Measurements from ENCODE around the gene DUSP28.

DUSP28 gene

DNA sequence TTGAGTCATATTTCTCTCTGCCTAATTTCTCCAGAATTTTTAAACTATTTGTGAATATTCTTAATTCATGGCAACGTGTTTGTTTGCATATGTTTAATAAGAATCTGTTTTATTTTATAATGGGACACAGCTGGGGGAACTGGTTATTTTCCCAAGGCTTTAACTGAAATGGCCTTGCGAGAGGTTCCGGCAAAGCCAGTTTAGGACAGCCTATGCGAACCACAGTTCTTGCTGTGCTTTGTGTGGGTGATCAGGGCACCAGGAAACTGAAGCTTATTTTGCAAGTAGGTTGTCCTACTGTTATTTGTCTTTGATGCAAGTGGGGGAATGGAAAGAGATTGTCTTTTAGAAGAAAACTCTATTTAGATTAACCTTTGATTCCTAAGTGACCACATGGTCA is 8.9 kb upstream of the DUSP28 start:
- no peak overlapping the region for H3K27ac ChIP-seq
- TF ChIP-seq, protein P1, sequence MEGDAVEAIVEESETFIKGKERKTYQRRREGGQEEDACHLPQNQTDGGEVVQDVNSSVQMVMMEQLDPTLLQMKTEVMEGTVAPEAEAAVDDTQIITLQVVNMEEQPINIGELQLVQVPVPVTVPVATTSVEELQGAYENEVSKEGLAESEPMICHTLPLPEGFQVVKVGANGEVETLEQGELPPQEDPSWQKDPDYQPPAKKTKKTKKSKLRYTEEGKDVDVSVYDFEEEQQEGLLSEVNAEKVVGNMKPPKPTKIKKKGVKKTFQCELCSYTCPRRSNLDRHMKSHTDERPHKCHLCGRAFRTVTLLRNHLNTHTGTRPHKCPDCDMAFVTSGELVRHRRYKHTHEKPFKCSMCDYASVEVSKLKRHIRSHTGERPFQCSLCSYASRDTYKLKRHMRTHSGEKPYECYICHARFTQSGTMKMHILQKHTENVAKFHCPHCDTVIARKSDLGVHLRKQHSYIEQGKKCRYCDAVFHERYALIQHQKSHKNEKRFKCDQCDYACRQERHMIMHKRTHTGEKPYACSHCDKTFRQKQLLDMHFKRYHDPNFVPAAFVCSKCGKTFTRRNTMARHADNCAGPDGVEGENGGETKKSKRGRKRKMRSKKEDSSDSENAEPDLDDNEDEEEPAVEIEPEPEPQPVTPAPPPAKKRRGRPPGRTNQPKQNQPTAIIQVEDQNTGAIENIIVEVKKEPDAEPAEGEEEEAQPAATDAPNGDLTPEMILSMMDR (conservative IDR thresholded peaks at IDR 0.05): no peak

DNA sequence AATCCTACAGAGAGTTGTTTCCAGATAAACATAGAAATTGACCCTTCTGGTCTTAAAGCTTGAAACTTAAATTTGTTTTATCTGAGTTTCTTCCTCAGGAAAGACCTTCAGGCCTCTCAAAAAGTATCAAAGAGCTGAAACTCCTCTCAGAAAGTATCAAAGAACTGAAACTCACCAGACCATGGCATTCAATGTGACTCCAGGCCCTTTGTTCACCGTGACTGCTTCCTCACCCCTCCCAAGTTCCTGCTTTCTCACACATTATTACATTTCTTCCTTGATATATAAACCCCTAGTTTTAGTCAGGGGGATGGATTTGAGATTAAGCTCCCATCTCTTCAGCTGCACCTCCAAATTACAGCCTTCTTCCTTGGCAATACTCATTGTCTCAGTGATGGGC is 8.3 kb upstream of the DUSP28 start:
- no peak overlapping the region for H3K27ac ChIP-seq
- TF ChIP-seq, protein P1 (conservative IDR thresholded peaks at IDR 0.05): no peak

DNA sequence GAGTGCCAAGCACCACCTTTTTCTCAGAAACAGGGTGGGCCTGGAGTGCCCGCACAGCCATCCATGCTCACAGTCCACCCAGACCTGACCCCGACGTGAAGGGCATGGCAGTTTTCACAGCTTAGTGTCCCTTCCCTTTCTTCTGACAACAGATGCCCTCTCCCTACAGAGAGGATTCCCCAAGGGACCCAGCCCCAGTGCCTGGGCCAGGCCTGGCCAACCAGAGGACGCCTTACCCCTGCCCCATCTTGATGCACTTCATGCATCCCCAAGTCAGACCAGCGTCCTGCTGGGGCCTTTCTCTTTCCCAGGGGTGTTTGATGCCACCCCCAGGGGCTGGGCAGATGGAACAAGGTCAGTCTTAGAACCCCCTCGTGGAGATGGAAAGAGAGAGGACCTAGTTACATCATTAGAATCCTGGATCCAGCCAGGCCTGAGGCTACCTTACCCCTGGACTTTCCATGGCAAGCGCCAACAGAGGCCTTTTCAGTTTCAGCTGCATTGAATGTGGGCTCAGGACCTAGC is 6.1 kb upstream of the DUSP28 start:
- H3K27ac ChIP-seq: no peak overlapping the region
- TF ChIP-seq, protein P1 (conservative IDR thresholded peaks at IDR 0.05): no peak

DNA sequence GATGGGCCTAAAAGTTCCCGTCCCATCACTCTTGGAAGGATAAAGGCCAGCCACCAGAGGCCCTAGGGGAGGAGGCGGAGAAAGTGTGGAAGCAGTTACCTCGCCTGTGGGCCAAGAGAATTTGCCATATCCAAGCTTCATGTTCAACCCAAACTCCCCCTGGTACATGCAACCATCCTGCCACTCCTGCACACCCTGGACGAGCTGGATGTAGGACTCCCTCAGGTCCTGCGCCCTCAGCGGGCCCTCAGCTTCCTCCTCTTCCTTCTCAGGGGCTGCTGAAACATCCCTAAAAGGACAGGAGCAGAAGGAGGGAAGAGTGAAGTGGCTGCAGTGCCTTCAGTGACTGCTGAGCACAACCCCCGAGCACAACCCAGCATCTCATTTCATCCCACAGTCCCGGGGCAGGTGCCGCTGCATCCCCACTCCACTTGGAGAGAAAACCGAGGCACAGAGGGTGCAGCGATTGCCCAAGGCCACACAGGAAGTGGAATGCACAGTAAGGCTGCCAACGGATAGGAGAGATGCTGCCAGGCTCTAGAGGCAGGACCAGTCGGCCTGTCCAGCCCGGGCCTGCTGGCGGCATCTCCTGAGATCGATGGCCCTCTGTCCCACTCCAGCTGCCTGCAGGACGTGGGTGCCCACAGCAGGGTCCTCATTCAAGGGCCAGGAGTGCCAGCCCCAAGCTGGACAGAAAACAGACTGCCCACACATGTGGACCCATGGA is 5.2 kb upstream of the DUSP28 start:
- TF ChIP-seq, protein P1 (conservative IDR thresholded peaks at IDR 0.05): no peak
- no peak overlapping the region for H3K27ac ChIP-seq

DNA sequence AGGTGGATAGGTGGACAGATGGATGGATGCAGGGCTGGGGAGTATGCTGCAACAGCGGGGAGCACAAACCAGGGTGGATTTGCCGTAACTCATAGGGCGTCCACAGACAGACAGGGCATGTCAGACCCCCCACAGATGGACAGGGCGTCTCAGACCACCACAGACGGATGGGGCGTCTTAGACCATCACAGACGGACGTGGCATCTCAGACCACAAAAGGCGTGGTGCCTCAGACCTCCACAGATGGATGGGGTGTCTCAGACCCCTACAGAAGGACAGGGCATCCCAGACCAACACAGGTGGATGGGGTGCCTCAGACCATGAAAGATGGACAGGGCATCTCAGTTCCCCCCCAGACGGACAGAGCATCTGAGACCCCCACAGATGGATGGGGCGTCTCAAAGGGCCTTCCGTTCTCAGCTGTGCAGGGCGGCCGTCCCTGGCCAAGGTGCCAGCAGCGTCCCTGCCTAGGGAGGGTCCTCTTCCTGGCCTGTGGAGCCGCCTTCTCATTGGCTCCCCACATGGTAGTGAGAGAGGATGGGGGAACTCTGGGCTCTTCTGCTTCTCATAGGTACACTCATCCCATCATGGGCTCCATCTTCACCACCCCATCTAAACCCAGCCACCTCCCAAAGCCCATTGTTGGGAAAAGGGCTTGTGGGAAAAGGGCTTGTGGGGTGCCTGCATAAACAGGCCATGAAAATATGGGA is 4.5 kb upstream of the DUSP28 start:
- TF ChIP-seq, protein P1 (conservative IDR thresholded peaks at IDR 0.05): no peak
- H3K27ac ChIP-seq: no peak overlapping the region

DNA sequence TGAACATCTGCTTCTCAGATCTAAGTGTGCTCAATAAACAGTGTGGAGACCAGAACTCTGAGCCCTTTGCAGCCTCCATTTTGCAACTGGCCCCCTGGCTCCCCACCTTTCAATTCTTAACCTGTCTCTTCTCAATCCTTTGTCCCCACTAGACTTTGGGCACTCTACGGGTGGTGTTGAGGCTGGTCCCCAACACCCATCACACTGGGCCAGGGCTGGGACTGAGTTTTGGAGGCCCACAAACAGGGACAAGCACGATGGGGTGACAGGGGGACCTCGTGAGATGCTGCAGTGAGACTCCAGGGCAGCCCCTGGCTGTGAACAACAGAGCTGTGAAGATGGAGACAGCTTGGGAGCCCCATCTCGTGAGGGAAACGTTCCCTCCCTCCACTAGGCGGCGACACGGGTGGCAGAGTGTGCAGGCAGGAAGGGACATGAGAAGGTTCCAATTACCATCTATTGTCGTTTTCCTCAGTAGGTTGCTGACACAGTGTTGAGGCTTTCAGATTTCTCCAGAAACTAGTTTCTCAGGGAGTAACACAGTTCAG is 3.5 kb upstream of the DUSP28 start:
- TF ChIP-seq, protein P1 (conservative IDR thresholded peaks at IDR 0.05): peak; percentile 38
- H3K27ac ChIP-seq: no peak overlapping the region

DNA sequence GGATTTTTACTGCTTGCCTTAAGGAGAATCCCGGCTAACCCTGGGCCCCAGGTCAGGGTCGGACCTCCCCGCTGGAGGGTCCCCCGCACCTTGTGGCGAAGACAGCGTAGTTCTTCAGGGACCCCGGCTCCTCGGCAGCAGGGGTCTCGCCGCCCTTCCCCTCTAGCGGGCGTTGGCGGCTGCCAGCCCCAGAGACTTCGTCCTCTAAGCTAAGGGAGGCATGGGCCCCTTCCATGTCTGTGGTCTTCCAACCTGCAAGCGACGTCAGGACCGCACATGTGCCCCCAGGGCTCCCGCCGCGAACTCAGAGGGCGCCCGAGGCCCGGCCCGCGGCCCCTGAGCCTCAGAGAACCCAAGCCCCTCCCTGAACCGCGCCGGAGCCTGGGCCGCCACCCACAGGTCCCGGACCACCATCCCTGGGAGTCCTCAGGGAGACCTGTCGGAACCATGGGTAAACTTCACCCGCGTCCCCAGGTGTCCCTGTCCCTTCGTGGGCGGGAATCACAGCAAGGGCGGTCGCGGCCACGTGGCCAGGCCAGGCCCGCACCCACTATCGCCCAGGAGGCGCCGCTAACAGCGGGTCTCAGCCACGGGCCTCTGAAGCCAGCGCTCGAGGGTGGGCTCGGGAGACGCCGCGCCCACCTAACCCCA is 2.9 kb upstream of the DUSP28 start:
- H3K27ac ChIP-seq: no peak overlapping the region
- TF ChIP-seq, protein P1 (conservative IDR thresholded peaks at IDR 0.05): no peak
